Measurements from ENCODE around the gene MORN4. TPM values are rescaled to one million over a fixed set of nuclear protein-coding genes. Genes with fewer than 3 reads are reported as not detected.
A peak's percentile ranks its signal among the peaks of the same experiment; 100 is the strongest.

MORN4 gene
- polyA plus RNA-seq, 5 donors: 14.7 to 19.8 (median 16.2) TPM

GRCh38 chr10:97574374-97575126, 58.8 kb downstream of the MORN4 start:
- DNase-seq: no peak

GRCh38 chr10:97573672-97574071, 59.6 kb downstream of the MORN4 start:
- no peak for DNase-seq

- DNase-seq: no peak
Measured at GRCh38 chr10:97573021-97573420, 60.3 kb downstream of the MORN4 start.

GRCh38 chr10:97572214-97572989, 60.9 kb downstream of the MORN4 start, which contains the start of gene ANKRD2:
ANKRD2 (plus strand) TSS chr10:97572779; CDS start chr10:97572789, 10 bp downstream.
- DNase-seq: peak; percentile 36 to 46

GRCh38 chr10:97571622-97572021, 61.7 kb downstream of the MORN4 start:
- DNase-seq: no peak

GRCh38 chr10:97570789-97571471, 62.4 kb downstream of the MORN4 start:
- no peak for DNase-seq

- DNase-seq: no peak
Measured at GRCh38 chr10:97570146-97570788, 63.0 kb downstream of the MORN4 start.

GRCh38 chr10:97567891-97568290, 65.4 kb downstream of the MORN4 start:
- DNase-seq: no peak

GRCh38 chr10:97566336-97566996, 66.8 kb downstream of the MORN4 start:
- no peak for DNase-seq

GRCh38 chr10:97564776-97565175, 68.5 kb downstream of the MORN4 start:
- no peak for DNase-seq

Other genes with a start within 250 kb of the MORN4 start
- gene RRP12, start 232.2 kb downstream of the MORN4 start, polyA plus RNA-seq (ENCODE audit: insufficient read depth in 1 of 5, insufficient read length in 5 of 5, low replicate concordance in 1 of 5): 10 to 100 TPM; 19.0 to 30.2 (median 23.1) TPM
- gene PGAM1, start 207.3 kb downstream of the MORN4 start, polyA plus RNA-seq (ENCODE audit: insufficient read depth in 1 of 5, insufficient read length in 5 of 5, low replicate concordance in 1 of 5): 100 to 1,000 TPM; 148 to 180 (median 158) TPM
- gene EXOSC1, start 187.5 kb downstream of the MORN4 start, polyA plus RNA-seq (ENCODE audit: insufficient read depth in 1 of 5, insufficient read length in 5 of 5, low replicate concordance in 1 of 5): 10 to 100 TPM; 34.8 to 40.6 (median 39.0) TPM
- gene ZDHHC16, start 187.3 kb downstream of the MORN4 start, polyA plus RNA-seq (ENCODE audit: insufficient read depth in 1 of 5, insufficient read length in 5 of 5, low replicate concordance in 1 of 5): 10 to 100 TPM; 42.6 to 47.6 (median 47.3) TPM
- 100 to 1,000 TPM in 1 of 5 donors, 10 to 100 TPM in 4; 89.7 to 100 (median 92.1) TPM for gene MMS19, start 135.1 kb downstream of the MORN4 start, polyA plus RNA-seq (ENCODE audit: insufficient read depth in 1 of 5, insufficient read length in 5 of 5, low replicate concordance in 1 of 5)
- gene UBTD1, start 134.6 kb downstream of the MORN4 start, polyA plus RNA-seq (ENCODE audit: insufficient read depth in 1 of 5, insufficient read length in 5 of 5, low replicate concordance in 1 of 5): 10 to 100 TPM; 12.8 to 28.0 (median 18.2) TPM
- under 1 TPM in 4 of 5 donors, not detected in 1; 0.27 to 0.90 (median 0.30) TPM for gene ANKRD2, start 60.7 kb downstream of the MORN4 start, polyA plus RNA-seq (ENCODE audit: insufficient read depth in 1 of 5, insufficient read length in 5 of 5, low replicate concordance in 1 of 5)
- gene HOGA1, start 49.1 kb downstream of the MORN4 start, polyA plus RNA-seq (ENCODE audit: insufficient read depth in 1 of 5, insufficient read length in 5 of 5, low replicate concordance in 1 of 5): 1 to 10 TPM in 1 of 5 donors, under 1 TPM in 4; 0.62 to 1.2 (median 0.86) TPM
- not detected for gene C10orf62, start 43.8 kb downstream of the MORN4 start, polyA plus RNA-seq (ENCODE audit: insufficient read depth in 1 of 5, insufficient read length in 5 of 5, low replicate concordance in 1 of 5)
- 10 to 100 TPM; 13.1 to 15.9 (median 15.1) TPM for gene PI4K2A, start 7.2 kb upstream of the MORN4 start, polyA plus RNA-seq (ENCODE audit: insufficient read depth in 1 of 5, insufficient read length in 5 of 5, low replicate concordance in 1 of 5)
- gene AVPI1, start 53.7 kb upstream of the MORN4 start, polyA plus RNA-seq (ENCODE audit: insufficient read depth in 1 of 5, insufficient read length in 5 of 5, low replicate concordance in 1 of 5): 1 to 10 TPM; 4.5 to 6.2 (median 5.3) TPM
- 10 to 100 TPM; 45.3 to 64.3 (median 58.7) TPM for gene MARVELD1, start 80.2 kb upstream of the MORN4 start, polyA plus RNA-seq (ENCODE audit: insufficient read depth in 1 of 5, insufficient read length in 5 of 5, low replicate concordance in 1 of 5)
- 10 to 100 TPM; 22.3 to 34.6 (median 28.3) TPM for gene ZFYVE27, start 103.6 kb upstream of the MORN4 start, polyA plus RNA-seq (ENCODE audit: insufficient read depth in 1 of 5, insufficient read length in 5 of 5, low replicate concordance in 1 of 5)
- gene SFRP5, start 138.5 kb upstream of the MORN4 start, polyA plus RNA-seq (ENCODE audit: insufficient read depth in 1 of 5, insufficient read length in 5 of 5, low replicate concordance in 1 of 5): 1 to 10 TPM; 3.5 to 9.7 (median 4.0) TPM
- under 1 TPM; 0.14 to 0.55 (median 0.34) TPM for gene GOLGA7B, start 216.3 kb upstream of the MORN4 start, polyA plus RNA-seq (ENCODE audit: insufficient read depth in 1 of 5, insufficient read length in 5 of 5, low replicate concordance in 1 of 5)

Data from right lung (tissue), 5 donors.